HG03039 (cell line): ENCODE results near the gene MAPK10.

ENCODE experiments used
- ATAC-seq: cut with Tn5 transposase; IDR thresholded peaks from one replicate; pipeline ENCODE4 v1.9.1; 2021; ENCODE audit warnings: mild to moderate bottlenecking, moderate library complexity; ENCODE audit not compliant: unreplicated experiment

Gene MAPK10

DNA sequence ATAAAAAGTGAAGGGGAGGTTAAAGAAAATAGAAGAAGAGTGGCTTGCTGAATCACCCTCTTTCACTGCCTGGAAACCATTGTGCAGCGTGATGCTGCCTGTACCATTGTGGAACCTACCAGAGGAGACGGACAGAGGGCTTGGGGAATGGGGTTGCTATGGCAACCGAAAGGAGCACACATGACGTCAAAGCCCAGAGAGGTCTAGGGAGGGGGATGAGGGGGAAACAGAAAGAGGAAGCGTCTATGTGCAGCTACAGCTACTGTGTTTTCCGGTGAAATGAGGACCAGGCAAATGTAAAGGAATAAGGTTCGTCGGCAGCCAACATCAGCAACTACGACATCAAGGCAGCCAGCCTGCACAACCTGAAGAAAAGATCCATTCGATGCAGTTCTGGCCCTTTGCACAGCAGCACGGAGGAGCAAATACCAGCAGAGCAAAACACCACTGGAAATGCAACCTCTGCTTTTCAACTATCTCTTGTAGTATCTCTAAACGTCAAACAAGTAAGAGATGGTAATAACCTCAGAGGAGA, at the start of gene MAPK10:
TSS of gene MAPK10 (minus strand) at position 110 of the 535 bp plus-strand sequence.
- peak; percentile 92 for ATAC-seq

GRCh38 chr4:86403575-86403974, 43.7 kb upstream of the MAPK10 start:
- no peak for ATAC-seq

- ATAC-seq, result no peak
Observed at GRCh38 chr4:86401826-86402225, 42.0 kb upstream of the MAPK10 start.

DNA sequence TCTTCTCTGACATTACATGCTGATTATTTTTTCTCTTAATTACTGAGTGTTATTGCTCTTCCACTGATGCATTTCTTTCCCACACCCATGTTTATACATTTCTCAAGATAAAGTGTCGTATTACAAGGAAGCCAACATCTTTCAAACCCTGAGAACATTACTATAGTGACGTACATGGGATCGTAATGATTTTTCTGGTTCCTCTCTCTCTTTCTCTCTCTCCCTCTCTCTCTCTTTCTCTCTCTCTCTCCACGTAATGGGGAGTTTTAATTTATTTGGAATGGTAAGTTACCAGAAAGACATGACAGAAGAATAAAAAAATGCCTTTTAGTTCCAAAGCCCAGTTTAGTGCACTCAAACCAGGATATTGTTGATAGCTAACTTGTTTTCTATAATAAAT, 40.4 kb upstream of the MAPK10 start:
- no peak for ATAC-seq

GRCh38 chr4:86398187-86398586, 38.3 kb upstream of the MAPK10 start:
- peak; percentile 85 for ATAC-seq

DNA sequence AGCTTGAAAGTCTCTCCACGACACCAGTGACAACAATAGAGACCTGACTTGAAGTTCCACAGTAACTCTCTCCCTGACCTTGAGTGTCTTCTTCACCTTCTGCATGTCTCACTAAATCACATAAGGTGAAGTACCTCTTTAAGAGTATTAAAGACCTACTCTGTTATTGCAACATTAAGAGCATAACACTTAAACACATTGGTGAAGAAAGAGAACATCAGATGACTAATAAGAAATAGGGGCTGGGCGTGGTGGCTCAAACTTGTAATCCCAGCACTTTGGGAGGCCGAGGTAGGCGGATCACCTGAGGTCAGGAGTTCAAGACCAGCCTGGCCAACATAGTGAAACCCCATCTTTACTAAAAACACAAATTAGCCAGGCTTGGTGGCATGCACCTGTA, 33.9 kb upstream of the MAPK10 start:
- ATAC-seq, result no peak

DNA sequence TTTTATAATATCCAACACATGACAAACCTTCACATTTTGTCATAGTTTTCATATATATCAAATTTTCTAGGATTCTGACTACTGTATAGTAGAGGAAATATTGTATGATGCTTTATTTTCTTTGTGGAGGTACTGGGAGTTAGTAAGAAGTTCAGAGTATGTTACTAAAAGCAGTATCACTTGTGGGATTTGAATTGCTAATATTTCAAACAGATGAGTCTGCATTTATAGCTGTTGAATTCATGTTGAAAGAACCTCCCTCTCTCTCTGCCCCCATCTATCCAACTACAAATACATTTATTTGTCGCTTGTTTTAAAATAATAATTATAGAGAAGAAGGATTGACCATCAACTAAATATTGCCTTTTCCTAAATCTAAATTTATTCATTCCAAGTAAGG, 29.8 kb upstream of the MAPK10 start:
- no peak for ATAC-seq

- ATAC-seq, result no peak
Observed at GRCh38 chr4:86388252-86388651, 28.4 kb upstream of the MAPK10 start.

GRCh38 chr4:86386817-86387415, 27.1 kb upstream of the MAPK10 start:
- ATAC-seq, result no peak

DNA sequence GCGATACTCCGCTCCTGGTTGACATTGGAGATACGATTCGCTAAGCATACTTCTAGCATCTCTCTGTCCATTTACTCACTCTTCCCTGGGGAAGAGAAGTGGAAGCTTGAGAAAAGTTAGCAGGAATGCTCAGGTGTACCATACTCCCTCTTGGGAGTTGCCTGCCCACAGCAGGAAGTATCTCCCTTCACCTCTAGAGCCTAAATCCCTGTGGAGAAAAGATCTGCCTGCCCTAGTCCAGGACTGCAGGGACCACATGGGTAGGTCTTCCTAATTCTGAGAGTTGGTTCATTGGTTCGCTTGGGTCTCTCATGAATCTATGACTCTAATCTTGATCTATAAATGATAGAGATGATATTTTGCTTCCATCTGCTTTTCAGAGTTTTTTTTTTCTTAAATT, 26.3 kb upstream of the MAPK10 start:
- ATAC-seq, result no peak

DNA sequence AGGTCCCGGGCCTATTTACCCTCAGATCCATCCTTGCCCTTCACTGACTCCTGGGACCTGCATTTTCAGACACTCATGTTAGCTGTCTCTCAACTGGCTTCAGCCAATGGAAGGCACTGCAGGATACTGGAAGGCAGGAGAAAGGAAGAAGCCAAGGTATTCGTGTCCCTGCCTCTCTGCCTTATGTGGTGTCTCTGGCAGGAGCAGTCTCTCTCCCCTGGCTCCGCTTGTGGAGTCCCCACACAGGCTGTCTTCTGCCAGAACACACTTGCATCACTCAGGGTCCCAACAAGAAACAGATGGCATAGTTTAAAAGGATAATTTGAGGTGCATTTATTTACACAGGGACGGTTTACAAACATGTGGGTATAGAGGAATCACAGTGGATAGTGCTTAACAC, 21.6 kb upstream of the MAPK10 start:
- ATAC-seq, result no peak

DNA sequence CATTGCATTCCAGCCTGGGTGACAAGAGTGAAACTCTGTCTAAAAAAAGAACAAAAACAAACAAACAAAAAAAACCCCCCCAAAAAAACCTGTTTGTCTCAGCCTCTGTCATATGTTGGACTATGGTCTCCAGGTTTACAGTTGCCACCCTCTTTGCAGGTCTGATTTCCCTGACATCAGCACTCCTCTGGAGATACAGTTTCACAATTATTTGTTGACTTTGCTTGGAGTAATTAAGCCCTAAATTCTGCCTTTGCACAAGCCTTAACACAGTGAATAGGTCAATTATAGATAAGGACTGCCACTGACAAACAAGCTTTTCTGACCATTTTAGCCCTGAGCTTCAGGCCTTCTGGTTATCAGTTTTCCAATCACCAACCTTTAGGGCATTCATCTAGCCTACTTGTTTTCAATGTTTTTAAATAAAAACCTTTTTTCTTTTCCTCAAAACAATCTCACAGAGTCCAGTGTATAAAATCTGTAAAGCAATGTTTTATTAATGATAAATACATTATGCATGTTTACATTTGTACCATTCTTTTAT, 20.4 kb upstream of the MAPK10 start:
- ATAC-seq, result no peak

DNA sequence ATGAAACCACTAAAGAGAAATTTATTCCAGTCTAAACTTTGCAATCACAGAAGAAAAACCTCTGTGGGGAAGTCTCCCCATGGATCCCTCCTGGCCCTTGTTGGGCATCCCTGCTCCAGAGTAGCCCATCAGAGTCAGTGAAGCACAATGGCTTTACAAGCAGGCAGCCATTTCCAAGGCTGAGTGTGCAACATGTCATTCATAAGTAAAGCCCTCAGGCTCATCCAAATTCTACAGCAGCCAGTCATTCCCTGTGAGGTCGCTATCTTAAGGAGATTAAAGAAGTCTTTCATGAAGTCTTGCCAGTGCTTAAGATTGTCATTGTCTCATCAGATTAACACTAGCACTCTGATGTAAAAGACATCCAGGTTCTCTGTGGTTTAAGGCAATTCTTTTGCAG, 17.0 kb upstream of the MAPK10 start:
- no peak for ATAC-seq

- ATAC-seq, result no peak
Observed at GRCh38 chr4:86368433-86368832, 8.6 kb upstream of the MAPK10 start.

DNA sequence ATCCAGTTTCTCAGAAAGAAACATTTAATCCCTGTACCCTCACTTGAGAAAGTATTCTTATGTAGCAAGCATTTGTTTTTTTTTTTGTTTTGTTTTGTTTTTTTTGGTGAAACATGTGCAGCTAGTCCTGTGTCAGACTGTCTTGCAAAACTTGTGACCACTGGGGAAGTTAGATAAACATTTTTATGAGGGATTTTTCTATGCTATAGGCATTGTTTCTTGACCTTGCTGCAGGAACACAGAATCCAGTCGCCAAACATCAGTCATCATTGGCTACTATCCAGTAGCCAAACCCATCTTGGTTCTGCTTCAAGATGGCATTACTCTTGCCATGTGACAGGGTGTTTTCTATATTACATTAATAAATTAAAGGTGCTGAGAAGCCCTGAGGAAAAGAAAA, 7.7 kb upstream of the MAPK10 start:
- no peak for ATAC-seq

DNA sequence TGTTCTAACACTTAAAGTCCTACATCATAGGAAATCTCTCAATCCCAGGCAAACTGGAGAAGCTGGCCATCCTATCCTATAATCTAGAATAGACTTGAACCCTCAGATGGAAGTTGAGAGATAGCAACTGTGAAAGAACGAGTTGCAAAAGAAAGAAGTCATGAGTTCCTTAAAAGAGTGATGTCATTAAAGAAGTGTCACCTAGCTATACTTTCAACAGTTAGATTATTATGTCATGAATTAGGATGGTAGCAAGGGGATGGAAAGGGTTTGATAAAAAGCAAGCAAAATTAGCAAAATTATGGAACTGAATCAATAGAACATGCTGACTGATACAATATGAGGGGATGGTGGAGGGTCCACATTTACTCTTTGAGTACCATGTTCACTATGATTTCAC, 7.1 kb upstream of the MAPK10 start:
- ATAC-seq, result no peak

GRCh38 chr4:86362510-86362909, 2.7 kb upstream of the MAPK10 start:
- no peak for ATAC-seq

DNA sequence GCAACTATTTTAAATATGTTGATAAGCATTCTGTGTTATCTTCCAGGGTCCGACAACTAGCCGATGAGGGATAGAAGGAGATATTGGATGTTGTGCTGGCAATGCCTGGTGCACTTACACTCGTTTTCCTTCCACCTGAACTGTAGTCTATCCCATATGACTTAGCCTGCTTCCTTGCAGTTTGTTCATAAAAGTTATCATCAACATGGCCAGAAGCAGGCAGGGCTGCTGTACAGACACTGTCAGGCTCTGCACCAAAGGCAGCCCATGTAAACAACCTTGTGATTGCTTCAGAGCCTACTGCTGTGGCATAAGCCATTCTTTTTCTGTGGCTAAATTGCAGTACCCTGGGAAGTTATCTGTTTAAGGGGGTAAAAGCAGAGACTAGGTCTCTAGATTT, 1.6 kb downstream of the MAPK10 start:
- no peak for ATAC-seq

GRCh38 chr4:86357608-86358007, 2.2 kb downstream of the MAPK10 start:
- ATAC-seq, result no peak

- ATAC-seq, result peak; percentile 52
Observed at GRCh38 chr4:86356425-86357210, 3.2 kb downstream of the MAPK10 start.

- ATAC-seq, result no peak
Observed at GRCh38 chr4:86354390-86354789, 5.5 kb downstream of the MAPK10 start.

GRCh38 chr4:86346320-86346719, 13.5 kb downstream of the MAPK10 start:
- no peak for ATAC-seq
